Stomach (tissue), 9 donors: ENCODE results near the gene DYNC1I1. TPM values are rescaled to one million over a fixed set of nuclear protein-coding genes. Genes with fewer than 3 reads are reported as not detected.
A peak's percentile ranks its signal among the peaks of the same experiment; 100 is the strongest.

Experiments used
- DNase-seq, 2 donors: peaks; one replicate each; pipeline versions ENCODE4 v3.0.0 to v3.0.0-alpha.2; 2013 to 2019
- H3K27ac ChIP-seq, 5 donors: fragments of 200-600 bp in 4 of 5; sonication (generic) in 4 of 5; one replicate each; pipeline ENCODE4 v1.5.1; 2013 to 2019; ENCODE audit warnings: mild to moderate bottlenecking in 1 of 5, moderate library complexity in 1 of 5
- H3K27me3 ChIP-seq, 3 donors: fragments of 200-600 bp; sonication (generic); one replicate each; pipeline ENCODE4 v1.5.1; 2017 to 2019; ENCODE audit warnings: mixed run types in 1 of 3
- H3K36me3 ChIP-seq, 4 donors: fragments of 200-600 bp; sonication (generic); 1 replicate in 3 of 4; 2 replicates in 1 of 4; pipeline ENCODE4 v1.5.1; 2016 to 2019
- H3K4me1 ChIP-seq, 4 donors: fragments of 200-600 bp; sonication (generic); one replicate each; pipeline ENCODE4 v1.5.1; 2016 to 2019
- H3K4me3 ChIP-seq, 4 donors: fragments of 200-600 bp; sonication (generic) in 3 of 4; one replicate each; pipeline ENCODE4 v1.5.1; 2016 to 2019; ENCODE audit warnings: mild to moderate bottlenecking in 1 of 4
- H3K9me3 ChIP-seq, 4 donors: fragments of 200-600 bp; sonication (generic); one replicate each; pipeline ENCODE4 v1.5.1; 2016 to 2019
- CTCF ChIP-seq, 7 experiments: fragments of 450-650 bp in 4 of 7; fragments of 200-600 bp in 3 of 7; sonication (generic) in 3 of 7; IDR thresholded peaks; one replicate each; pipeline ENCODE4 v1.5.1; 2016 to 2019; ENCODE audit warnings: antibody characterized with exemption in 7 of 7, control low read depth in 2 of 7, mild to moderate bottlenecking in 1 of 7
- EP300 ChIP-seq: sonication (generic); formaldehyde crosslinking; IDR thresholded peaks from one replicate; pipeline ENCODE4 v1.6.1; 2017; ENCODE audit warnings: antibody characterized with exemption
- POLR2A ChIP-seq, 4 donors: fragments of 450-650 bp; IDR thresholded peaks; one replicate each; pipeline ENCODE4 v1.6.1; 2016; ENCODE audit warnings: antibody characterized with exemption in 4 of 4, control low read depth in 2 of 4, mild to moderate bottlenecking in 1 of 4, moderate library complexity in 1 of 4
- POLR2AphosphoS5 ChIP-seq, 3 donors: sonication (generic); formaldehyde crosslinking; IDR thresholded peaks; one replicate each; pipeline ENCODE4 v1.6.1; 2016; ENCODE audit warnings: antibody characterized with exemption in 3 of 3
- WGBS, 5 donors: extraction: QIAGEN DNeasy Blood & Tissue Kit in 3 of 5; methylation state at CpG; one replicate each; pipeline versions ENCODE4 v1.1.5 to v1.1.7; 2013 to 2018; 5-methylcytosine and 5-hydroxymethylcytosine counted together
- intact Hi-C: fragments of 100-400 bp; cut with DNase I; formaldehyde crosslinking; loops from one replicate; pipeline ENCODE4 v1.15.1; 2023; ENCODE audit warnings: low total_unique reads
- polyA plus RNA-seq, 3 donors: library from polyadenylated mRNA; stranded (reverse); fragments of 200-250 nt; gene quantifications; one replicate each; pipeline ENCODE4 v1.2.3, GENCODE V29; 2013
- total RNA-seq, 5 donors: library from RNA; depleted of rRNA; stranded (reverse); fragments of >200 nt; gene quantifications; one replicate each; pipeline versions ENCODE4 v1.1.0 to v1.2.3, GENCODE V29; 2014 to 2016
- donor health status: healthy with polysubstance abuse.
- donor health status: Bipolar disorder and iron deficiency.
- donor health status: healthy.

Gene DYNC1I1
- total and polyA plus RNA-seq, 8 donors: 0.93 to 69.4 (median 5.3) TPM

- H3K4me1 ChIP-seq: peaks cover 0 to 26% (median 4%) of the 10 kb centered on the region in 4 donors
- H3K27ac ChIP-seq: no peak overlapping the region
- TF ChIP-seq POLR2A (IDR thresholded peaks at IDR 0.05) (no peak), CTCF (IDR thresholded peaks at IDR 0.05) (no peak), POLR2AphosphoS5 (IDR thresholded peaks at IDR 0.05) (no peak), EP300 (no peak)
- no peaks in the 10 kb centered on the region for H3K27me3 ChIP-seq
- DNase-seq: peak in 1 of 2 donors; percentile 20
- no peak overlapping the region for H3K4me3 ChIP-seq
- intact Hi-C loops: no loop called here
- H3K36me3 ChIP-seq: no peaks in the 10 kb centered on the region
- H3K9me3 ChIP-seq: no peaks in the 10 kb centered on the region
These were observed 232.2 kb downstream of the DYNC1I1 start for GRCh38 chr7:96004578-96004977.

- DNase-seq: peak in 1 of 2 donors; percentile 23
- intact Hi-C loops: no loop called here
- no peak for TF ChIP-seq EP300
- TF ChIP-seq POLR2A (IDR thresholded peaks at IDR 0.05): no peak
- TF ChIP-seq CTCF (IDR thresholded peaks at IDR 0.05): no peak
- no peak for TF ChIP-seq POLR2AphosphoS5 (IDR thresholded peaks at IDR 0.05)
- H3K27me3 ChIP-seq: no peaks in the 10 kb centered on the region
- H3K27ac ChIP-seq: no peak overlapping the region
- H3K4me1 ChIP-seq: peaks cover 0 to 26% (median 4%) of the 10 kb centered on the region in 4 donors
- no peaks in the 10 kb centered on the region for H3K36me3 ChIP-seq
- WGBS, 5 donors: 69 to 81% (median 76%) methylated on average over 5 of the region's 5 CpGs
- H3K9me3 ChIP-seq: no peaks in the 10 kb centered on the region
- H3K4me3 ChIP-seq: no peak overlapping the region
These were observed 232.9 kb downstream of the DYNC1I1 start for GRCh38 chr7:96005271-96005670.

DNA sequence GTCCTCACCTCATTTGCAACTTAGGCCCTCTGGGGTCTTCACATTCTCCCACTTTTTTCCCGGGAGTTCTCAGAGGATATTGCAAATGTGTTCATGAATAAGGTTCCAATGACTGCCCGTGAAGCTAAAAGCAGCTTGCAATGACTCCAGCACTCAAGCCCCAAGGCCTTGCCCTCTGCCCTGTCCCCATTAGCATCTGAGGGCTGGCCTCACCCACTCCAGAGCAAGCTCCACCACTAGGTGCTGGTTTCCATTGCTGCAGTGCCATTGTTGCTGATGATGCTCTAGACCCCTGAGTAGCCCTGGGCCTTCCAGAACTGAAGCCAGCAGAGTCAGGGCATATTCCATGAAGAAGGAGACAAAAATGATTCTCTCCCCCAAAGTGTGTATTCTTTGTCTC lies 236.8 kb downstream of the DYNC1I1 start:
- Histone ChIP-seq H3K4me1 (peaks cover 0 to 17% (median 2%) of the 10 kb centered on the region in 4 donors), H3K27ac (no peak overlapping the region), H3K27me3 (no peaks in the 10 kb centered on the region), H3K4me3 (no peak overlapping the region), H3K9me3 (no peaks in the 10 kb centered on the region), H3K36me3 (no peaks in the 10 kb centered on the region)
- TF ChIP-seq POLR2AphosphoS5 (IDR thresholded peaks at IDR 0.05) (no peak), POLR2A (IDR thresholded peaks at IDR 0.05) (no peak), EP300 (no peak), CTCF (IDR thresholded peaks at IDR 0.05) (no peak)
- DNase-seq: no peak
- WGBS, 5 donors: 89 to 98% (median 94%) methylated on average over 2 of the region's 2 CpGs
- intact Hi-C loops: no loop called here

DNA sequence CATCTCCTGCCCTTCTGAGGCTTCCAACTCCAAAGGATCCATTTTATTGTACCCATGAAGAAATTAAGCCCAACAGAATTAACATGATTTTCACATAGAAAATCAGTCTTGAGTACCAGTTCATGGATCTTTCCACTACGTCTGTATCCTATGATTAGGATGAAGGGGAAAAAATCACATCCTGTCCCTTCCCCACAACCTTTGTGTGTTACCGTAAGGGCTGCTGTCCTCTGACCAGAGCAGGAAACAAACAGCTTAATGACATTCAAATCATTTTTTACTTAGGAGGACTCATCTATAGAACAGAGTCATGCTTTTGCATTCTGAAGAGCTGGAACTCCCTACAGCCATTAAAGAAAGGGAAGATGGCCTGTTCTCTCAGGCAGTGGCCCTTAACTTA lies 241.5 kb downstream of the DYNC1I1 start:
- intact Hi-C loops: no loop called here
- no peak overlapping the region for H3K4me3 ChIP-seq
- H3K27ac ChIP-seq: no peak overlapping the region
- H3K27me3 ChIP-seq: no peaks in the 10 kb centered on the region
- 66 to 89% (median 82%) methylated on average over 2 of the region's 2 CpGs for WGBS, 5 donors
- H3K36me3 ChIP-seq: no peaks in the 10 kb centered on the region
- DNase-seq: no peak
- H3K9me3 ChIP-seq: no peaks in the 10 kb centered on the region
- peaks cover 0 to 4% (median 0%) of the 10 kb centered on the region in 4 donors for H3K4me1 ChIP-seq
- no peak for TF ChIP-seq POLR2AphosphoS5 (IDR thresholded peaks at IDR 0.05)
- no peak for TF ChIP-seq CTCF (IDR thresholded peaks at IDR 0.05)
- TF ChIP-seq EP300: no peak
- TF ChIP-seq POLR2A (IDR thresholded peaks at IDR 0.05): no peak
